ENCODE results near the gene KRT80.

KRT80 gene

DNA sequence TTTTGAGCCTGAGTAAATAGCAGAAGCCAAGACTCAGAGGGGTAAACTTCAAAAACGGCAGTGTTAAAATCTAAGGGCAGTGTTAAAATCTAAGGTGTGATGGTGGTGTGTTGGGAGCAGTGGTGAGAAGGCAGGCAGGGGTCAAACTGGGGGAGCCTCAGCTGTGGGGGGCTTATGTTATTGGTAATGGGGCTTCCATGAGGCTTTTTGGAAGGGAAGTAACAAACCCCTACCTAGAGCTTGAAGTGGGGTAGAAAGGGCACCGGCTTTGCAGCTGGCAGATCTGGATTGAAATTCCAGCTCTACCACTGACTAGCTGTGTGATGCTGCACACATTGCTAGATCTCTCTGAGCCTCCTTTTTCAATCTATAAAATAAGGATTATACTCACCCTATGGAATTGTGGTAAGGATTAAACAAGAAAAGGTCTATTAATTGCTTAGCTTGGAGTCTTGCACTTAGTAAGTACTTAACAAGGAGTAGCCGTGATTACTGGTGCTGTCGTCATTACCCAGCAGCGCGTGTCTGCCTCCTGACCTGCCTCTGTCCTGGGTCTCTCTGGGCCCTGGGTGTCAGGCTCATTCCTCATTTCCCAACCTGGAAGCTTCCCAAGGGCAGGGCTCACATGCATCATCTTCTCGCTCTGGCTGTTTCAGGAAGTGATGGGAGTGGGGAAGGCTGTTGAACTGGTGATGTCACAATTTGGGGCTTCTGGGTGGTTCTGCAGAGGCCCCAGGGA, 18.5 kb upstream of the KRT80 start:
- Histone ChIP-seq H3K4me1 (ENCODE audit: control insufficient read depth, insufficient read depth, low read length) (no peaks in the 10 kb centered on the region), H3K4me3 (ENCODE audit: insufficient read depth, low read depth, low read length) (no peak overlapping the region), H3K27me3 (ENCODE audit: control insufficient read depth, insufficient read depth, low read length, poor library complexity, severe bottlenecking) (no peaks in the 10 kb centered on the region), H3K27ac (ENCODE audit: insufficient read depth, low read depth, low read length, poor library complexity, severe bottlenecking) (no peak overlapping the region), H3K36me3 (ENCODE audit: control insufficient read depth, insufficient read depth, low read length) (no peaks in the 10 kb centered on the region), H3K9me3 (ENCODE audit: control insufficient read depth, low read length) (no peaks in the 10 kb centered on the region)
- 90 to 93% methylated on average over 7 of the region's 7 CpGs for WGBS, 2 experiments

DNA sequence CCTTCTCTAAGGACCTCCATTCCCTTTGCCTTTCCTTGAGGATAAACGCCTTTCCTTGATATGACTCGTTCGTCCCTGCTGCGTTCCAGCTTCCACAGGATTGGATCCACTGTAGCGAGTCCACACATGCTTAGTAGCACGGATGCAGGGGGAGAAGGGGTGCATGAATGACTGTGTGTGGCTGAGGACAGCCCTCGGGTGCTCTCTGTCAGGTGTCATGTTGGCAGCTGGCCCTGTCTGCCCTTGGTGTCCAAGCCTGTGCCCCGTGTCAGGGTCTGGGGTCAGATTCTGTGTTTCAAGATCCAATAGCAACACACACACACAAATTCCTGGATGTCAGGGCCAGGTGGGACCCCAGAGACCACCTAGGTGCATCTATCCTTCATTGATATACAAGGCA, 17.5 kb upstream of the KRT80 start:
- 92 to 93% methylated on average over 8 of the region's 8 CpGs for WGBS, 2 experiments
- Histone ChIP-seq H3K4me1 (ENCODE audit: control insufficient read depth, insufficient read depth, low read length) (no peaks in the 10 kb centered on the region), H3K9me3 (ENCODE audit: control insufficient read depth, low read length) (no peaks in the 10 kb centered on the region), H3K27ac (ENCODE audit: insufficient read depth, low read depth, low read length, poor library complexity, severe bottlenecking) (no peak overlapping the region), H3K36me3 (ENCODE audit: control insufficient read depth, insufficient read depth, low read length) (no peaks in the 10 kb centered on the region), H3K4me3 (ENCODE audit: insufficient read depth, low read depth, low read length) (no peak overlapping the region), H3K27me3 (ENCODE audit: control insufficient read depth, insufficient read depth, low read length, poor library complexity, severe bottlenecking) (no peaks in the 10 kb centered on the region)

GRCh38 chr12:52208424-52209165, 16.8 kb upstream of the KRT80 start:
- H3K4me3 ChIP-seq (ENCODE audit: insufficient read depth, low read depth, low read length), result no peak overlapping the region
- no peak overlapping the region for H3K27ac ChIP-seq (ENCODE audit: insufficient read depth, low read depth, low read length, poor library complexity, severe bottlenecking)
- H3K9me3 ChIP-seq (ENCODE audit: control insufficient read depth, low read length), result no peaks in the 10 kb centered on the region
- no peaks in the 10 kb centered on the region for H3K36me3 ChIP-seq (ENCODE audit: control insufficient read depth, insufficient read depth, low read length)
- H3K4me1 ChIP-seq (ENCODE audit: control insufficient read depth, insufficient read depth, low read length), result no peaks in the 10 kb centered on the region
- WGBS, 2 experiments, result 88 to 89% methylated on average over 18 of the region's 18 CpGs
- H3K27me3 ChIP-seq (ENCODE audit: control insufficient read depth, insufficient read depth, low read length, poor library complexity, severe bottlenecking), result no peaks in the 10 kb centered on the region

DNA sequence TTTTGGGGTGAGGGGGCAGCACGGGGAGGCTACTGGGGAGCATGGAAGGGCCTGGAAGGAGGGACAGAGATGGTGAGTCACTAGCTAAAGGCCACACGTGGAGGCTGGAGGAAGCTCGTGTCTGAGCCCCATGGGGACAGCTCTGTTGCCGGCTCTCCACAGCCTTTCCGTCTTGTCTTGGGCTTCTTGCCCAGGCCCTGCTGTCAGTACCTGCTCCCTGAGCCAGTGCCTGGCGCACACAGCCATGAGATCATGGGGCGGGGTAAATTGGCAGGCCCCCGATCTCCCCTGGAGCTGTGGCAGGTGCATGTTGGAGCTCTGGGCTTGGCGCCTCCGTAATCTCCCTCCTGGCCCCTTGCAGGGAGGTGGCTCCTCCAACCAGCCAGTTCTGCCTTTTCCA, 16.1 kb upstream of the KRT80 start:
- Histone ChIP-seq H3K4me3 (ENCODE audit: insufficient read depth, low read depth, low read length) (no peak overlapping the region), H3K4me1 (ENCODE audit: control insufficient read depth, insufficient read depth, low read length) (no peaks in the 10 kb centered on the region), H3K27ac (ENCODE audit: insufficient read depth, low read depth, low read length, poor library complexity, severe bottlenecking) (no peak overlapping the region), H3K27me3 (ENCODE audit: control insufficient read depth, insufficient read depth, low read length, poor library complexity, severe bottlenecking) (no peaks in the 10 kb centered on the region), H3K36me3 (ENCODE audit: control insufficient read depth, insufficient read depth, low read length) (no peaks in the 10 kb centered on the region), H3K9me3 (ENCODE audit: control insufficient read depth, low read length) (no peaks in the 10 kb centered on the region)
- WGBS, 2 experiments, result 71 to 73% methylated on average over 10 of the region's 10 CpGs

GRCh38 chr12:52207106-52207505, 15.3 kb upstream of the KRT80 start:
- 94 to 95% methylated on average over 2 of the region's 2 CpGs for WGBS, 2 experiments
- Histone ChIP-seq H3K4me1 (ENCODE audit: control insufficient read depth, insufficient read depth, low read length) (no peaks in the 10 kb centered on the region), H3K36me3 (ENCODE audit: control insufficient read depth, insufficient read depth, low read length) (no peaks in the 10 kb centered on the region)

GRCh38 chr12:52206304-52207040, 14.7 kb upstream of the KRT80 start:
- Histone ChIP-seq H3K4me1 (ENCODE audit: control insufficient read depth, insufficient read depth, low read length) (no peaks in the 10 kb centered on the region), H3K9me3 (ENCODE audit: control insufficient read depth, low read length) (no peaks in the 10 kb centered on the region), H3K4me3 (ENCODE audit: insufficient read depth, low read depth, low read length) (no peak overlapping the region), H3K27ac (ENCODE audit: insufficient read depth, low read depth, low read length, poor library complexity, severe bottlenecking) (no peak overlapping the region), H3K36me3 (ENCODE audit: control insufficient read depth, insufficient read depth, low read length) (no peaks in the 10 kb centered on the region), H3K27me3 (ENCODE audit: control insufficient read depth, insufficient read depth, low read length, poor library complexity, severe bottlenecking) (no peaks in the 10 kb centered on the region)
- WGBS, 2 experiments, result 92 to 93% methylated on average over 9 of the region's 9 CpGs

More at GRCh38 chr12:52207106-52207505, 15.3 kb upstream of the KRT80 start:
- Histone ChIP-seq H3K9me3 (ENCODE audit: control insufficient read depth, low read length) (no peaks in the 10 kb centered on the region), H3K27me3 (ENCODE audit: control insufficient read depth, insufficient read depth, low read length, poor library complexity, severe bottlenecking) (no peaks in the 10 kb centered on the region), H3K4me3 (ENCODE audit: insufficient read depth, low read depth, low read length) (no peak overlapping the region), H3K27ac (ENCODE audit: insufficient read depth, low read depth, low read length, poor library complexity, severe bottlenecking) (no peak overlapping the region)

GRCh38 chr12:52205612-52206303, 13.9 kb upstream of the KRT80 start:
- no peak overlapping the region for H3K27ac ChIP-seq (ENCODE audit: insufficient read depth, low read depth, low read length, poor library complexity, severe bottlenecking)
- H3K4me1 ChIP-seq (ENCODE audit: control insufficient read depth, insufficient read depth, low read length), result peaks cover 5% of the 10 kb centered on the region
- whole genome bisulfite sequencing, 2 experiments, result 95 to 97% methylated on average over 4 of the region's 4 CpGs
- H3K27me3 ChIP-seq (ENCODE audit: control insufficient read depth, insufficient read depth, low read length, poor library complexity, severe bottlenecking), result no peaks in the 10 kb centered on the region
- no peaks in the 10 kb centered on the region for H3K9me3 ChIP-seq (ENCODE audit: control insufficient read depth, low read length)
- no peaks in the 10 kb centered on the region for H3K36me3 ChIP-seq (ENCODE audit: control insufficient read depth, insufficient read depth, low read length)
- no peak overlapping the region for H3K4me3 ChIP-seq (ENCODE audit: insufficient read depth, low read depth, low read length)

GRCh38 chr12:52204931-52205505, 13.2 kb upstream of the KRT80 start:
- WGBS, 2 experiments, result 94 to 97% methylated on average over 7 of the region's 7 CpGs
- H3K36me3 ChIP-seq (ENCODE audit: control insufficient read depth, insufficient read depth, low read length), result no peaks in the 10 kb centered on the region
- H3K27ac ChIP-seq (ENCODE audit: insufficient read depth, low read depth, low read length, poor library complexity, severe bottlenecking), result no peak overlapping the region
- H3K9me3 ChIP-seq (ENCODE audit: control insufficient read depth, low read length), result no peaks in the 10 kb centered on the region
- H3K4me3 ChIP-seq (ENCODE audit: insufficient read depth, low read depth, low read length), result no peak overlapping the region
- H3K4me1 ChIP-seq (ENCODE audit: control insufficient read depth, insufficient read depth, low read length), result peaks cover 12% of the 10 kb centered on the region
- H3K27me3 ChIP-seq (ENCODE audit: control insufficient read depth, insufficient read depth, low read length, poor library complexity, severe bottlenecking), result no peaks in the 10 kb centered on the region

DNA sequence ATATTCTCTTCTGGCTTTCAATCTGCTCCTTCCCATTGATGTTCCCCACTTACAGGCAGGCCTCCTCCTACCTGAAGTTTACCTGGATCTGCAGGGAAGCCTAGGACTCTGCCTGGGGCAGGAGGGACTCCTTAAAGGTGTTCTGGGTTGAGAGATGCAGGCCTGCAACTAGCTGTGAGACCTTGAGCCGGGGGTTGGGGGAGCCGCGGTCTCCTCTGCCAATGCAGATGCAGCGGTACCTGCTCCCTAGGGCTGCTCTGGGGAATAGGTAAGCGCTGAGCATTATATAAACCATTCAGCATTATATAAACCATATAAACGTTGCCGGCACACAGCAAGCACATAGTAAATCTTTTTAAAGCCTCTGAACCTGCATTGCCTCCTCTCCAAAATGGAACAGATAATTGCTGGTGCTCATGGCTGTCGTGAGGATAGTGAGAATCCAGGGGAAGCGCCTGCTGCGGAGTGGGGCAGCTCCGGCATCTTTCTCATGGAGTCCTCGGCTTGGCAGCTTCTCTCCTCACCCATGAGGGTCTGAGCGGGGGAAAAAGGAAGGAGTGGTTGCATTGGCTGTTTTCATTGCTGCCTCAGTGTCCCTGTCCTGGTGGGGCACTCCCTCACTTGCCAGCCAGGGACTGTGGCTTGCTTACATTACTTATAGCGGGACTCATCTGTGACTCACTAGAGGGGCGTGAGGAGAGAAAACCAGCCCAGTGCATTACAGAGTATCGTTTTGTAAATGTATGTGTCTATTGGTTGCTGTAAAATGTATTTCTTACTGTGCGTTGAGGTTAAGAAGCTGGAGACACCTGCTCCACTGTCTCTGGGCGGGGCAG, 12.5 kb upstream of the KRT80 start:
- Histone ChIP-seq H3K27ac (ENCODE audit: insufficient read depth, low read depth, low read length, poor library complexity, severe bottlenecking) (no peak overlapping the region), H3K36me3 (ENCODE audit: control insufficient read depth, insufficient read depth, low read length) (no peaks in the 10 kb centered on the region), H3K9me3 (ENCODE audit: control insufficient read depth, low read length) (no peaks in the 10 kb centered on the region), H3K4me1 (ENCODE audit: control insufficient read depth, insufficient read depth, low read length) (peaks cover 18% of the 10 kb centered on the region), H3K4me3 (ENCODE audit: insufficient read depth, low read depth, low read length) (no peak overlapping the region), H3K27me3 (ENCODE audit: control insufficient read depth, insufficient read depth, low read length, poor library complexity, severe bottlenecking) (no peaks in the 10 kb centered on the region)
- 88 to 90% methylated on average over 18 of the region's 18 CpGs for WGBS, 2 experiments
